Endothelial cell of umbilical vein (primary cell): ENCODE measurements around the gene CDK19. TPM values are rescaled to one million over a fixed set of nuclear protein-coding genes. Genes with fewer than 3 reads are reported as not detected.

Experiments
- BruUV-seq: library from RNA; stranded (reverse); fragments of 400-500 nt; replicated peaks from 2 replicates; lab custom pipeline; 2021; lab: Mats Ljungman, UMichigan
- CTCF ChIA-PET: fragments of 300-600, 350-600 bp; sonication (Branson Sonifier 250); formaldehyde crosslinking; loops from one replicate; lab custom pipeline; 2021; ENCODE audit warnings: antibody characterized with exemption, inconsistent platforms; lab: Charles Lee
- POLR2A ChIA-PET: fragments of 300-600, 350-600 bp; sonication (Branson Sonifier 250); formaldehyde crosslinking; loops from one replicate; lab custom pipeline; 2021; ENCODE audit warnings: antibody characterized with exemption, inconsistent platforms; lab: Charles Lee
- DNase-seq: peaks from one replicate; pipeline ENCODE4 v3.0.0-alpha.2; 2011; ENCODE audit warnings: low read depth, low spot score
- FAIRE-seq: peaks from 2 replicates; lab custom pipeline; 2011; peaks lifted over from hg19 to GRCh38; lab: Jason Lieb, UNC
- H2AFZ ChIP-seq: 2 replicates; pipeline ENCODE4 v1.6.0; 2012; ENCODE audit warnings: low read depth, low read length, control low read depth, inconsistent platforms
- H3K27ac ChIP-seq: 2 replicates; pipeline ENCODE4 v1.5.1; 2011; ENCODE audit warnings: low read depth, mild to moderate bottlenecking, control low read depth, low read length, moderate library complexity; ENCODE audit not compliant: insufficient read depth
- H3K27me3 ChIP-seq, 2 experiments: 2 replicates each; pipeline versions ENCODE4 v1.6.0 to v1.6.1; 2011; ENCODE audit warnings: low read length in 2 of 2, mixed read lengths in 1 of 2; ENCODE audit not compliant: control insufficient read depth in 2 of 2, insufficient read depth in 2 of 2
- H3K36me3 ChIP-seq, 2 experiments: 2 replicates in 1 of 2; 3 replicates in 1 of 2; pipeline ENCODE4 v1.5.1; 2011; ENCODE audit warnings: low read length in 2 of 2, mild to moderate bottlenecking in 1 of 2, moderate library complexity in 1 of 2; ENCODE audit not compliant: control insufficient read depth in 2 of 2, insufficient read depth in 2 of 2; ENCODE audit errors: extremely low read depth in 1 of 2
- H3K4me1 ChIP-seq: 3 replicates; pipeline ENCODE4 v1.5.1; 2011; ENCODE audit warnings: mild to moderate bottlenecking, low read length; ENCODE audit not compliant: control insufficient read depth, insufficient read depth; ENCODE audit errors: extremely low read depth
- H3K4me2 ChIP-seq: 2 replicates; pipeline ENCODE4 v1.6.1; 2011; ENCODE audit warnings: low read length, control low read depth, mixed read lengths; ENCODE audit not compliant: insufficient read depth
- H3K4me3 ChIP-seq, 3 experiments: fragments of 200-600 bp in 1 of 3; sonication (generic), shearing (Covaris generic) in 1 of 3; replicated peaks in 1 of 3; 2 replicates each; pipeline ENCODE4 v1.5.1; 2011 to 2016; ENCODE audit warnings: control low read depth in 3 of 3, low read length in 3 of 3, mild to moderate bottlenecking in 2 of 3, inconsistent platforms in 1 of 3, low read depth in 1 of 3, moderate library complexity in 1 of 3; ENCODE audit not compliant: insufficient read depth in 1 of 3
- H3K79me2 ChIP-seq: 2 replicates; pipeline ENCODE4 v1.6.0; 2012; ENCODE audit warnings: low read length, inconsistent platforms; ENCODE audit not compliant: control insufficient read depth, insufficient read depth
- H3K9ac ChIP-seq: replicated peaks from 2 replicates; pipeline ENCODE3; 2011; ENCODE audit warnings: low read length, control low read depth; ENCODE audit not compliant: insufficient read depth; ENCODE audit errors: extremely low read depth
- H3K9me1 ChIP-seq: replicated peaks from 3 replicates; pipeline ENCODE4 v1.6.0; 2011; ENCODE audit warnings: mild to moderate bottlenecking, low read length; ENCODE audit not compliant: control insufficient read depth, insufficient read depth; ENCODE audit errors: extremely low read depth
- H3K9me3 ChIP-seq: replicated peaks from 2 replicates; pipeline ENCODE4 v1.5.1; 2012; ENCODE audit warnings: low read length, inconsistent platforms; ENCODE audit not compliant: control insufficient read depth, insufficient read depth
- H4K20me1 ChIP-seq: replicated peaks from 2 replicates; pipeline ENCODE3; 2011; ENCODE audit warnings: mild to moderate bottlenecking, low read length; ENCODE audit not compliant: control insufficient read depth, insufficient read depth; ENCODE audit errors: extremely low read depth
- EZH2 ChIP-seq: IDR thresholded peaks from 2 replicates; pipeline ENCODE4 v1.6.1; 2012; ENCODE audit warnings: borderline replicate concordance, low read depth, mild to moderate bottlenecking, moderate library complexity, low read length, inconsistent platforms; ENCODE audit not compliant: severe bottlenecking
- FOS ChIP-seq: IDR thresholded peaks from 2 replicates; pipeline ENCODE4 v1.6.1; 2011; ENCODE audit warnings: mild to moderate bottlenecking, low read length, moderate library complexity, borderline replicate concordance; ENCODE audit not compliant: insufficient read depth
- GATA2 ChIP-seq: IDR thresholded peaks from 2 replicates; pipeline ENCODE4 v1.7.0; 2011; ENCODE audit warnings: low read depth, mild to moderate bottlenecking, moderate library complexity, mixed read lengths, low read length; ENCODE audit not compliant: insufficient read length, insufficient read depth
- JUN ChIP-seq: IDR thresholded peaks from 2 replicates; pipeline ENCODE4 v1.6.1; 2011; ENCODE audit warnings: borderline replicate concordance, low read depth; ENCODE audit not compliant: insufficient read length, insufficient read depth
- MAX ChIP-seq: IDR thresholded peaks from 2 replicates; pipeline ENCODE4 v1.6.1; 2011; ENCODE audit not compliant: insufficient read depth, insufficient read length
- MYC ChIP-seq: IDR thresholded peaks from one replicate; pipeline ENCODE4 v1.6.1; 2011; ENCODE audit warnings: mild to moderate bottlenecking, low read depth, low read length
- POLR2A ChIP-seq: IDR thresholded peaks from 2 replicates; pipeline ENCODE4 v1.6.1; 2012; ENCODE audit warnings: low read depth, mild to moderate bottlenecking, control low read depth, low read length
- POLR2AphosphoS5 ChIP-seq: IDR thresholded peaks from 2 replicates; pipeline ENCODE4 v1.6.1; 2012; ENCODE audit warnings: low read depth, mild to moderate bottlenecking, control low read depth, low read length, moderate library complexity; ENCODE audit not compliant: insufficient read depth
- dilution Hi-C: fragments of 300-500 bp; cut with MboI; formaldehyde crosslinking; loops from one replicate; pipeline ENCODE4 v1.15.0; 2019; ENCODE audit warnings: low sequenced_read_pairs; ENCODE audit not compliant: extremely low pct_ligation_motif_present
- intact Hi-C: fragments of 100-400 bp; cut with micrococcal nuclease; formaldehyde crosslinking; loops from one replicate; pipeline ENCODE4 v1.10.0; 2022
- polyA plus RNA-seq, 4 experiments: library from polyadenylated mRNA; depleted of rRNA in 3 of 4; stranded (reverse) in 3 of 4; unstranded in 1 of 4; fragments of >200 nt; gene quantifications; 2 replicates each; pipeline versions ENCODE4 v1.2.1 to v1.2.3, GENCODE V29; 2011 to 2012; ENCODE audit warnings: missing spikeins in 1 of 4
- total RNA-seq: library from RNA; stranded (reverse); gene quantifications from 2 replicates; pipeline ENCODE4 v1.2.3, GENCODE V29; 2021
- TF ChIP-seq, protein P1 (sequence below), 2 donors: IDR thresholded peaks; 1 replicate in 1 of 2; 2 replicates in 1 of 2; pipeline ENCODE4 v1.5.1; 2011; ENCODE audit warnings: low read length in 2 of 2, mild to moderate bottlenecking in 2 of 2, moderate library complexity in 2 of 2, control low read depth in 1 of 2, inconsistent platforms in 1 of 2, low read depth in 1 of 2; ENCODE audit not compliant: insufficient read depth in 1 of 2; ENCODE audit errors: extremely low read depth in 1 of 2

CDK19 gene
- total and polyA plus RNA-seq, 2 donors (not counting 3 experiments of a cell fraction or from before 2014, with no cell fraction given) = 4.6 to 12.1 TPM

- Histone ChIP-seq H3K4me3 (no peak overlapping the region), H3K27ac (no peak overlapping the region), H3K4me2 (no peak overlapping the region), H3K9me3 (no peaks in the 10 kb centered on the region), H3K9ac (no peak overlapping the region), H3K36me3 (no peaks in the 10 kb centered on the region), H3K27me3 (peaks cover 12 to 15% of the 10 kb centered on the region in 2 experiments), H3K79me2 (no peaks in the 10 kb centered on the region), H3K9me1 (no peaks in the 10 kb centered on the region), H2AFZ (no peak overlapping the region), H3K4me1 (no peaks in the 10 kb centered on the region), H4K20me1 (no peaks in the 10 kb centered on the region)
- BruUV-seq = no TSS peak
- CTCF ChIA-PET = no interaction called here
- no peak for TF ChIP-seq JUN
- no peak for TF ChIP-seq MAX
- TF ChIP-seq FOS = no peak
- TF ChIP-seq POLR2A = no peak
- TF ChIP-seq EZH2 = no peak
- no peak for TF ChIP-seq GATA2
- no peak for TF ChIP-seq POLR2AphosphoS5
- no peak for TF ChIP-seq MYC
- TF ChIP-seq, protein P1, sequence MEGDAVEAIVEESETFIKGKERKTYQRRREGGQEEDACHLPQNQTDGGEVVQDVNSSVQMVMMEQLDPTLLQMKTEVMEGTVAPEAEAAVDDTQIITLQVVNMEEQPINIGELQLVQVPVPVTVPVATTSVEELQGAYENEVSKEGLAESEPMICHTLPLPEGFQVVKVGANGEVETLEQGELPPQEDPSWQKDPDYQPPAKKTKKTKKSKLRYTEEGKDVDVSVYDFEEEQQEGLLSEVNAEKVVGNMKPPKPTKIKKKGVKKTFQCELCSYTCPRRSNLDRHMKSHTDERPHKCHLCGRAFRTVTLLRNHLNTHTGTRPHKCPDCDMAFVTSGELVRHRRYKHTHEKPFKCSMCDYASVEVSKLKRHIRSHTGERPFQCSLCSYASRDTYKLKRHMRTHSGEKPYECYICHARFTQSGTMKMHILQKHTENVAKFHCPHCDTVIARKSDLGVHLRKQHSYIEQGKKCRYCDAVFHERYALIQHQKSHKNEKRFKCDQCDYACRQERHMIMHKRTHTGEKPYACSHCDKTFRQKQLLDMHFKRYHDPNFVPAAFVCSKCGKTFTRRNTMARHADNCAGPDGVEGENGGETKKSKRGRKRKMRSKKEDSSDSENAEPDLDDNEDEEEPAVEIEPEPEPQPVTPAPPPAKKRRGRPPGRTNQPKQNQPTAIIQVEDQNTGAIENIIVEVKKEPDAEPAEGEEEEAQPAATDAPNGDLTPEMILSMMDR (IDR thresholded peaks at IDR 0.05; ENCODE audit: extremely low read depth in 1 of 2, insufficient read depth in 1 of 2, low read depth in 1 of 2, low read length in 2 of 2) = no peak
- no peak for FAIRE-seq
- POLR2A ChIA-PET = no interaction called here
- dilution Hi-C loops = no loop called here
- DNase-seq = no peak
- intact Hi-C loops = no loop called here
These were observed 222.5 kb downstream of the CDK19 start for GRCh38 chr6:110592765-110593164.
